Activated CD8-positive, alpha-beta memory T cell treated with anti-CD3 and anti-CD28 coated beads, Interleukin-2, amount 50 U/mL, for 4 hours (primary cell): ENCODE data around the gene MSANTD7.
"Not testable (repeated sequence)": the region's sequence is repeated elsewhere in the genome, so short reads cannot be mapped to it uniquely, and the experiment has no call there.

ENCODE experiments used
- DNase-seq: peaks from one replicate; pipeline ENCODE4 v3.0.0-alpha.2; 2020

Gene MSANTD7

GRCh38 chr10:14837757-14838581 is at the start of gene MSANTD7, which contains the start of the genes CDNF and HSPA14:
Gene MSANTD7, plus strand, starts transcription at chr10:14838306. Its CDS starts 3,979 bp downstream, at chr10:14842285.
Gene CDNF, minus strand, starts transcription at chr10:14838037. Its CDS starts 91 bp downstream, at chr10:14837946.
Gene HSPA14, plus strand, starts transcription at chr10:14838306. Its CDS starts 97 bp downstream, at chr10:14838403.
- DNase-seq = peak; percentile 99

DNA sequence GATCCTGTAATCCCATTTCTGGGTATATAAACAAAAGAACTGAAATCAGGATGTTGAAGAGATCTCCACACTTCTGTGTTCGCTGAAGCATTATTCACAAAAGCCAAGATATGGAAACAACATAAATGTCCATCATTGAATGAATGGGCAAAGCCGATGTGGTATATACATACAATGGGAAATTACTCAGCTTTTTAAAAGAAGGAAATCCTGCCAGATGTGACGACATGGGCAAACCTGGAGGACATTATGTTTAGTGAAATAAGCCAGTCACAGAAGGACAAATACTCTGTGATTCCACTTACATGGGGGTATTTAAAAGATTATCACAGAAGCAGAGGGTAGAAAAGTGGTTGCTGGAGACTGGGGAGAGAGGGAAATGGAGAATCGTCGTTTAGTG is 39.5 kb upstream of the MSANTD7 start:
- DNase-seq = no peak

DNA sequence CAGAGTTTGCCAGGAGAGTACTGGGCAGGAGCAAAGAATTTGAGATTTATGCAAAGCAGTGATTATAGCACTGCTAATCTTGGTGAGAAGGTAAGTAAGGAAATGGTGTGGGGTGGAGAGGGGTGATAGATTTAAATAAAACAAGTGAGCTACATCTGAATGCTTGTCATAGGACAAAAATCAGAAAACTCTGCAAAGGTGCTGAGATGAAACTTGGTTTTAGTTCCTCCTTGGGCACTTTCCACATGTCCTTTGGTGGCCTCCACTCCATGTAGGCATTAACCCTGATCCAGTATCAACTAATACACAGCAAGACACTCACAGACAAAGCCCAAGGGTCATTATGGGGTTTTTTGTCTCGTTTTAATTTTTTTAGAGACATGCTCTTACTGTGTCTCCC is 37.7 kb upstream of the MSANTD7 start:
- no peak for DNase-seq

DNA sequence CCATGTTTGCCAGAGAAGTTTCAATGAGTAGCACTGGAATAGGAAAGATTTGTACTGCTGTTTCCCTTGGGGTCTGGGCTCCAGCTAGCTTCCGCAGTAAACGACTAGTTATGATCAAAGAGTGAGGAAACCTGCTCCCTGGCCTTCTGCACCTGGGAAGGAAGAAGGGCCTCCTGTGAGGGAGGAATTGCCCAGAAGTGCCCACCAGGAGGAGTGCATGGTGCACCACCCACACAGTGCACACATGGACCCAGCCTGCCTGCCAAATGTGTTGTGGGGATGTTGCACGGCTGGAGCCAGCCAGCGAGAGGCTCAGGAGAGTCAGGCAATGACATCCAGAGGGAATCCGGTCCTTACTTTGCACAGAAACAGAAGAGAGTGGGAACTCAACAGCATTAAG is 36.4 kb upstream of the MSANTD7 start:
- DNase-seq = no peak

DNA sequence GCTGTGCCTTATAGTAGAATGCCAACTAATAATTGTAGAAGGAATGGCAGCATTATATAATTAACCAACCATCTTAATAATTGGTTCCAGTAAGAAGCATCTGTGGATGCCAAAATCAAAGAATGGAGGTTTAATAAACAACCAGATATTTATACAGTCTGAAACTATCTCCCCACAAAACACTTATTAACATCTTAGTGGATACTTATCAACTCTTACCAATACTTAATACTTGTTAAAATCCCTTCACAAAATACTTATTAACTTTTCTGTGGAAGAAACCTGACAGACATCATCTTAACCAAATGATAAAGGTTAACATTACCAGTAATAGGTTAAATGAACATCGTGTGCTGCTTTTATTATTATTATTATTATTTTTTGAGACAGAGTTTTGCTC is 34.3 kb upstream of the MSANTD7 start:
- no peak for DNase-seq

- no peak for DNase-seq
Observed at GRCh38 chr10:14806318-14806717, 31.8 kb upstream of the MSANTD7 start.

GRCh38 chr10:14810969-14811953 is 26.8 kb upstream of the MSANTD7 start:
- DNase-seq = no peak

GRCh38 chr10:14812271-14812670 is 25.8 kb upstream of the MSANTD7 start:
- no peak for DNase-seq

DNA sequence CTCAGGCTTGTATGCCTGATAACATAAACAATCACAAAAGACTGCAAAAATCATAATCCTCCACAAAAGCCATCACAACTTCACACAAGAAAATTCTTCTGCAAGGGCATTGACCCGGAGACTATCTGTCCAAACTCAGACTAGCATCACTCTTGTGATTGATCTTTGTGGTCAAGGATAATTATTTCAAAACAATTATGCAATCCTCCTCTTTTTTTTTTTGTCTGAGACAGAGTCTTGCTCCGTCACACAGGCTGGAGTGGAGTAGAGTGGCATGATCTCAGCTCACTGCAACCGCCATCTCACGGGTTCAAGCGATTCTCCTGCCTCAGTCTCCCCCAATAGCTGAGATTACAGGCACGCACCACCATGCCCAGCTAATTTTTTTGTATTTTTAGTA is 22.4 kb upstream of the MSANTD7 start:
- DNase-seq = no peak

DNA sequence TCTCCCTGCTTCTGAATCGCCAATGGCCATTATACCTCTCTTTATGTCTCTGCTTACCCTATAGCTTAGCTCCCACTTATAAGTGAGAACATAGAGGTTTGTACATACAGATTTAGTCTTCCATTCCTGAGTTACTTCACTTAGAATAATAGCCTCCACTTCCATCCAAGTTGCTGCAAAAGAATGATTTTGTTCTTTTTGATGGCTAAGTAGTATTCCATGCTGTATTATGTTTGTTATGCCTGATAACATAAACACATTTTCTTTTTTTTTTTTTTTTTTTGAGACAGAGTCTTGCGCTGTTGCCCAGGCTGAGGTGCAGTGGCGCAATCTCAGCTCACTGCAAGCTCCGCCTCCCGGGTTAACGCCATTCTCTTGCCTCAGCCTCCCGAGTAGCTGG is 21.4 kb upstream of the MSANTD7 start:
- DNase-seq = not testable (repeated sequence)

GRCh38 chr10:14820010-14820774 is 17.9 kb upstream of the MSANTD7 start:
- no peak for DNase-seq

- no peak for DNase-seq
Observed at GRCh38 chr10:14820775-14821154, 17.3 kb upstream of the MSANTD7 start.

DNA sequence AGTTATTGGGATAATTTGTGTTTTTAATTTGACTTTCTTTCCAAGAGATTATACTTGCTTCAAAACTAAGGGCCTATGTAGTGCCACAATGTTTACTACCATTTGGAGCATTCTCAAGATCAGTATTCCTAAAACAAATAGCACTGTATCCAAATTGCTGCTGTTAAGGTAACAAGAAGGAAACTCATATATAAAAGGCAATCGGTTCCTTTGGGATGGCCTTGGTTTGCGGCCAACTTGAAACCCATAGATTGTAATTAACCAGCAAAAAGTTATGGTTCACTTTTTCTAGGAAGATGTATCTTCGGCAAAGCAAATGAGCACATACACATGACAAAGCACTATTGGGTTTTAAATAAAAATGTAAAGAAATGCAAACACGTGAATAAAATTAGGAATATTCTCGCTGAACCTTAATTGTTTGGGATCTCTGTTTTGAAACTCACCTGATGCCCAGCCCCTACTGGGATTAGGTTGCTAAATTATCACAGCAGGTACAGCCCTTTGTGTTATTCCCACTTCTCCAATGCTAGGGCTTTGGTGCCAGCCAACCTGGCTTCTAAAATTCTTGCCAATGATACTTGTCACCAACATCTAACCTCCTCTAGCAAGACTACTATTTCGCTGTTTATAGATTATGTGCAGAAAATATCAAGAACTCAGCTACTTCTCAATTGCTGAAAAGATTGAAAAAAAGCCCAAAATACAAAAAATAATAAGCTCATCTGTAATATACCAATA is 16.3 kb upstream of the MSANTD7 start:
- no peak for DNase-seq

- peak; percentile 49 for DNase-seq
Observed at GRCh38 chr10:14822879-14823755, 15.0 kb upstream of the MSANTD7 start.

DNA sequence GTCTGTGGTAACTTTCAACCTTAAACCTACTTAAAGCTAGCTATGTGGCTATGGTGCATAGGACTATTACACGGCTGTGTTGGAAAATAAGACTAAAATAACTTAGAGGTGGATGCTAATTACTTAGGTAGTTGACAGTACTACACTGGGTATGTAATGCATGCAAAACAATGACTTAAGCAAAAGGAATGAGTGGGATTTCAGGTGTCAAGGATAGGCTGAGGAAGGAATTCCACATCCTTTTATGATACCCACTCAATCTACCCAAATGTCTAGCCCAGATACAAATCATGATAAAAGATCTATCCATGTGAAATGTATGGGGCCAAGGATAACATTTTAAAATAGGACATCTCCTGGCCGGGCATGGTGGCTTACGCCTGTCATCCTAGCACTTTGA is 14.1 kb upstream of the MSANTD7 start:
- no peak for DNase-seq

GRCh38 chr10:14826076-14826829 is 11.9 kb upstream of the MSANTD7 start:
- no peak for DNase-seq

DNA sequence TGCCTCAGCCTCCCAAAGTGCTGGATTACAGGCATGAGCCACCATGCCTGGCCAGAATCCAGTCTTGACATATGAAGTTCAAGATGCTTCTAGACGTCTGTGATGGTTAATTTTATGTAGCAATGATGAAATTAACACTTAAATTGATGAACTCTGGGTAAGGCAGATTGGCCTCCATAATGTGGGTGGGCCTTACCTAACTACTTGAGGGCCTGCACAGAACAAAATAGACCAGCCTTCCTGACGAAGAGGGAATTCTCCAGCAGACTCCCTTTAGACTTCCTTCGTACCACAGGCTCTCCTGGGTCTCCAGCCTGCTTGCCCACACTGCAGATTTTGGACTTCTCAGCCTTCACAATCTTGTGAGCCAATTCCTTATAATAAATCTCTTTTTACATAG is 5.0 kb upstream of the MSANTD7 start:
- no peak for DNase-seq

GRCh38 chr10:14836208-14836607 is 1.9 kb upstream of the MSANTD7 start:
- DNase-seq = no peak

GRCh38 chr10:14837003-14837756 is 926 bp upstream of the MSANTD7 start:
- DNase-seq = no peak
